Bronchial epithelial cell (primary cell): ENCODE data around the gene CARD9. TPM values are rescaled to one million over a fixed set of nuclear protein-coding genes. Genes with fewer than 3 reads are reported as not detected.

Source experiments
- DNase-seq: peaks from one replicate; pipeline ENCODE4 v3.0.0-alpha.2; 2010; ENCODE audit warnings: low read depth
- FAIRE-seq: peaks from 2 replicates; lab custom pipeline; 2011; peaks lifted over from hg19 to GRCh38; lab: Jason Lieb, UNC
- H3K27me3 ChIP-seq: 2 replicates; pipeline ENCODE4 v1.5.1; 2011; ENCODE audit warnings: low read length; ENCODE audit not compliant: control insufficient read depth, insufficient read depth
- H3K36me3 ChIP-seq: 2 replicates; pipeline ENCODE4 v1.5.1; 2011; ENCODE audit warnings: low read length; ENCODE audit not compliant: control insufficient read depth, insufficient read depth
- H3K4me3 ChIP-seq: 2 replicates; pipeline ENCODE4 v1.5.1; 2011; ENCODE audit warnings: mild to moderate bottlenecking, low read depth, low read length, control low read depth
- total RNA-seq: library from RNA; depleted of rRNA; stranded (reverse); fragments of >200 nt; gene quantifications from 2 replicates; pipeline ENCODE4 v1.2.1, GENCODE V29; 2014
- TF ChIP-seq, protein P1 (sequence below): IDR thresholded peaks from 2 replicates; pipeline ENCODE4 v1.5.1; 2011; ENCODE audit warnings: mild to moderate bottlenecking, moderate library complexity, low read length, control low read depth, inconsistent platforms; ENCODE audit not compliant: insufficient read depth, severe bottlenecking

The CARD9 gene
- total RNA-seq, 1 donor from 2014 or later = 0.53 TPM

DNA sequence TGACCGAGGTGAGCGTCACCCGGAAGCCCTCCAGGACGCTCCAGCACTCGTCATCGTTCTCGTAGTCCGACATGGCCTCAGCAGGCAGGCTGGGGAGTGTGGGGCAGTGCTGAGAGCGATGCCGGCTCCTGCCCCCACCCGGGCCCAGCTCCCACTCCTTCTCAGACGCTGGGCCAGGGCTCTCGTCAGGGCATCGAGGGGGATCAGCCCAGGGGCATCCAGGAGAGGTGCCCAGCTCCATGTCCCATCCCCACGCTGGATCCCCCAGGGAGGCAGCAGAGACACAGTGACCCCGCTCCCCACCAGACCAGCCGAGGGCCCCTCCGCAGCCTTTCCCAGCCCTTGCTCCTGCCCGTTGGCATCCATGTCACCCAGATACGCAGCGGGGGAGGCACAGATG lies 1.5 kb downstream of the CARD9 start:
- TF ChIP-seq, protein P1, sequence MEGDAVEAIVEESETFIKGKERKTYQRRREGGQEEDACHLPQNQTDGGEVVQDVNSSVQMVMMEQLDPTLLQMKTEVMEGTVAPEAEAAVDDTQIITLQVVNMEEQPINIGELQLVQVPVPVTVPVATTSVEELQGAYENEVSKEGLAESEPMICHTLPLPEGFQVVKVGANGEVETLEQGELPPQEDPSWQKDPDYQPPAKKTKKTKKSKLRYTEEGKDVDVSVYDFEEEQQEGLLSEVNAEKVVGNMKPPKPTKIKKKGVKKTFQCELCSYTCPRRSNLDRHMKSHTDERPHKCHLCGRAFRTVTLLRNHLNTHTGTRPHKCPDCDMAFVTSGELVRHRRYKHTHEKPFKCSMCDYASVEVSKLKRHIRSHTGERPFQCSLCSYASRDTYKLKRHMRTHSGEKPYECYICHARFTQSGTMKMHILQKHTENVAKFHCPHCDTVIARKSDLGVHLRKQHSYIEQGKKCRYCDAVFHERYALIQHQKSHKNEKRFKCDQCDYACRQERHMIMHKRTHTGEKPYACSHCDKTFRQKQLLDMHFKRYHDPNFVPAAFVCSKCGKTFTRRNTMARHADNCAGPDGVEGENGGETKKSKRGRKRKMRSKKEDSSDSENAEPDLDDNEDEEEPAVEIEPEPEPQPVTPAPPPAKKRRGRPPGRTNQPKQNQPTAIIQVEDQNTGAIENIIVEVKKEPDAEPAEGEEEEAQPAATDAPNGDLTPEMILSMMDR = no peak
- DNase-seq = no peak

DNA sequence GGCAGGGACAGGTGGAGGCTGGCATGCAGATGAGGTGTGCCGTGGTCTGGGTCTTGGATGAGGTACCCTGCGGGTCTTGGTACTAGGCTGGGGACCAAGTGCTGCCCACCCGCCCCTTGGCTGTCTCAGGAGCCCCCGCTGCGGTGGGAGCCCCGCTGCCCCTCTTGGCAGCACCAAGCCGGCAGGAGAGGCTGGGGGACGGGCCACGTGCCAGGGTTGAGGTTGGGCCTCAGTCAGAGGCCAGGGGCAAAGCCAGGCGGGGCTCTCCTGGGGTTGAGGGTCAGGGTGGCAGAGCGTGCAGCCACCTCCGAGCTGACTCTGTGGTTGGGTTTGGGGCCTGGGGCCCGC lies 2.0 kb downstream of the CARD9 start:
- TF ChIP-seq, protein P1 = no peak
- no peak overlapping the region for H3K4me3 ChIP-seq
- no peaks in the 10 kb centered on the region for H3K27me3 ChIP-seq
- peaks cover 4% of the 10 kb centered on the region for H3K36me3 ChIP-seq
- no peak for FAIRE-seq
- DNase-seq = no peak

More for the DNA sequence above, 1.5 kb downstream of the CARD9 start:
- H3K27me3 ChIP-seq = no peaks in the 10 kb centered on the region
- no peak for FAIRE-seq
- no peak overlapping the region for H3K4me3 ChIP-seq
- peaks cover 4% of the 10 kb centered on the region for H3K36me3 ChIP-seq

DNA sequence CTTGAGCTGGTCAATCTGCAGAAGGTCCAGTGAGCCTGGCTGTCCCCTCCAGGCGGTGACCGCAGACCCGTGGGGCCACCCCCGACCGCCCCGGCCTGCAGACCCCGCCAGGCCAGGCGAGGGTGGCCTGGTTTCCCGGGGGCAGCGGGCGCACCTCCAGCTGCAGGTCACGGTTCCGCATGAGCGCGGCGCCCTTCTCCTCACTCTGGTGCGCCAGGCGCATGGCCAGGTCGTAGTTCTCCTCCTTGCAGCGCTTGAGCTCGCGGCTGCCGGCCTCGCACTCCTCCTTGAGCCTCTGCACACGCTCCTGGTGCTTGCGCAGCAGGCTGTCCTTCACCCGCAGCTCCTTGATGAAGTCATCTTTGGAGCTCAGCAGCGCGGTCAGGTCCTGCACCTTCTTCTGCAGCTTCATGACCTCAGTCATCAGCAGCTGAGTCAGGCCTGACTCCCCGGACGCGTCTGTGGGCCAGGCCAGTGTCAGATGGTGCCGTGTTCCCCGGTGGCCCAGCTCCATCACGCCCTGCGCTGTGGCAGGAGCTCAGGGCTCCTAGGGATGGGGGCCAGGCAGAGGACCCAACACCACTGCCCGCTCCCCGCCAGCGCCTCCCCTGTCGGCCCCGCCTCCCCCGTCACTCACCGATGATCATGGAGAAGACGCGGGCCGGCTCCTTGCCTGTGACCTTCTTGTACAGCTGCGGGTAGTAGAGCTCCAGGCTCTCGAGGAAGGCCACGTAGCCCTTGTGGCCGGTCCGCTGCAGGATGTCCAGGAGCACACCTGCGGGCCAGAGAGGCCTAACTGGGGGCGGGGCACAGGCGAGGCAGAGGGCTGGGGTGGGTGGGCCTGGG lies 2.6 kb downstream of the CARD9 start:
- TF ChIP-seq, protein P1 = no peak
- peaks cover 2% of the 10 kb centered on the region for H3K36me3 ChIP-seq

DNA sequence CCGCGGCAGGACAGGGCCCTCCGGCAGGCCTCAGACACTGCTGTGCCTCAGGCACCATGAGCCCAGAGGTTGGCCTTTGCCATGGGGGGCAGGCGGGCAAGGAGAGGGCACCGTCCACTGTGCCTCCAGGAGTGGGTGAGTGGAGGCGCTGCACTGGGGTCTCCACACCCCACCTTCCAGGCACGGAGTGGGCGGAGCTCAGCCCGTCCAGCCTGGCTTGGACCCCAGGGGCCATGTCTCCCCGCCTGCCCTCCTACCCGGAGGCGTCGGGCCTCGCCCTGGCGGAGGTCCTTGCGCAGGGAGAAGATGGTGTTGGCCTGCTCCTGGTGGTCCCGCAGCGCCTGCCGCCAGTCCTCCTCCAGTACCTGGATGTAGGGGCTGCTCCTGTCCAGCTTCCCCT lies 3.4 kb downstream of the CARD9 start:
- Histone ChIP-seq H3K36me3 (no peaks in the 10 kb centered on the region), H3K4me3 (no peak overlapping the region), H3K27me3 (no peaks in the 10 kb centered on the region)
- DNase-seq (no peak), FAIRE-seq (no peak)
- TF ChIP-seq, protein P1 = no peak

More for the DNA sequence above, 2.6 kb downstream of the CARD9 start:
- Histone ChIP-seq H3K4me3 (no peak overlapping the region), H3K27me3 (no peaks in the 10 kb centered on the region)
- no peak for FAIRE-seq
- no peak for DNase-seq

DNA sequence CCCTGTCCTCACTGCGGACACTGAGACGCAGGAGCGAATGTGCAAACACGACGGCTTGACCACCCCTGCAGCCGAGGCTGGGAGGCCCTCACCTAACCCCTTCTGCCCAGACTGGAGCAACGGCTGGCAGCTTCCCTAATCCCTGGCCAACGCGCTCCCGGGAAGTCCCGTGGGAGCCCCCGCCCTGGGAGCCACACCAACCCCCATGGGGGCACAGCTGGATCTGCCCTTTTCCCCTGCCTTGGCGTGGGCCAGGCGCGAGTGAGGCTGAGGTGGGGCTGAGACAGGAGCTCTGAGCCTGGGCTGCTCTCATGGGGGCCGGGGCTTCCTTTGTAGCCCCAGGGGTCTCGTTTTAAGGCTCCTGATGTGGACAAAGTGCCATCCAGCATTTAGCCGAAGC lies 5.3 kb downstream of the CARD9 start:
- no peaks in the 10 kb centered on the region for H3K36me3 ChIP-seq
- TF ChIP-seq, protein P1 = no peak
- DNase-seq (no peak), FAIRE-seq (no peak)
- no peaks in the 10 kb centered on the region for H3K27me3 ChIP-seq
- H3K4me3 ChIP-seq = no peak overlapping the region
